ENCODE data around the gene SGCD.
"Not testable (repeated sequence)": the region's sequence is repeated elsewhere in the genome, so short reads cannot be mapped to it uniquely, and the experiment has no call there.

Gene SGCD

GRCh38 chr5:156587012-156587411 is 260.0 kb downstream of the SGCD start:
- no peak for DNase-seq

- DNase-seq: no peak
Measured at GRCh38 chr5:156588306-156588705, 261.3 kb downstream of the SGCD start.

- no peak for DNase-seq
Measured at GRCh38 chr5:156589104-156589945, 262.4 kb downstream of the SGCD start.

GRCh38 chr5:156589946-156590216 is 262.9 kb downstream of the SGCD start:
- no peak for DNase-seq

GRCh38 chr5:156590978-156591377 is 264.0 kb downstream of the SGCD start:
- no peak for DNase-seq

GRCh38 chr5:156591631-156592030 is 264.7 kb downstream of the SGCD start:
- DNase-seq: no peak

GRCh38 chr5:156593546-156593945 is 266.6 kb downstream of the SGCD start:
- no peak for DNase-seq

GRCh38 chr5:156594406-156594805 is 267.4 kb downstream of the SGCD start:
- DNase-seq: no peak

- no peak for DNase-seq
Measured at GRCh38 chr5:156595132-156595787, 268.3 kb downstream of the SGCD start.

GRCh38 chr5:156597276-156597675 is 270.3 kb downstream of the SGCD start:
- DNase-seq: no peak

GRCh38 chr5:156598964-156599363 is 272.0 kb downstream of the SGCD start:
- DNase-seq: no peak

- not testable (repeated sequence) for DNase-seq
Measured at GRCh38 chr5:156610582-156610981, 283.6 kb downstream of the SGCD start.

GRCh38 chr5:156615901-156616300 is 288.9 kb downstream of the SGCD start:
- DNase-seq: no peak

GRCh38 chr5:156617426-156617825 is 290.5 kb downstream of the SGCD start:
- DNase-seq: no peak

GRCh38 chr5:156618601-156619000 is 291.6 kb downstream of the SGCD start:
- no peak for DNase-seq

GRCh38 chr5:156621719-156622118 is 294.8 kb downstream of the SGCD start:
- no peak for DNase-seq

- no peak for DNase-seq
Measured at GRCh38 chr5:156623381-156624040, 296.5 kb downstream of the SGCD start.

GRCh38 chr5:156624686-156625085 is 297.7 kb downstream of the SGCD start:
- no peak for DNase-seq

- no peak for DNase-seq
Measured at GRCh38 chr5:156628421-156628820, 301.5 kb downstream of the SGCD start.

- no peak for DNase-seq
Measured at GRCh38 chr5:156631005-156631404, 304.0 kb downstream of the SGCD start.

GRCh38 chr5:156634301-156634700 is 307.3 kb downstream of the SGCD start:
- DNase-seq: no peak

- no peak for DNase-seq
Measured at GRCh38 chr5:156640691-156641241, 313.8 kb downstream of the SGCD start.

- no peak for DNase-seq
Measured at GRCh38 chr5:156641686-156642085, 314.7 kb downstream of the SGCD start.

- DNase-seq: no peak
Measured at GRCh38 chr5:156647034-156647451, 320.1 kb downstream of the SGCD start.

Data from NCI-H2081 (cell line).